SK-N-SH (cell line): ENCODE results near the gene SETD1B. TPM values are rescaled to one million over a fixed set of nuclear protein-coding genes. Genes with fewer than 3 reads are reported as not detected.

Source experiments
- CTCF ChIA-PET: fragments of 300-600, 350-600 bp; formaldehyde crosslinking; extraction: SDS; loops from one replicate; lab custom pipeline; 2021; lab: Yijun Ruan, JAX
- POLR2A ChIA-PET: fragments of 350-600 bp; sonication (Branson Sonifier 250); formaldehyde crosslinking; extraction: SDS; loops from one replicate; lab custom pipeline; 2020; ENCODE audit warnings: antibody characterized with exemption, inconsistent platforms; lab: Yijun Ruan, JAX
- DNase-seq: peaks from one replicate; pipeline ENCODE4 v3.0.0; 2012
- H2AFZ ChIP-seq: fragments of 200-600 bp; sonication (generic); 2 replicates; pipeline ENCODE4 v1.8.1; 2016; ENCODE audit warnings: antibody characterized with exemption, mild to moderate bottlenecking, low read depth
- H3F3A ChIP-seq: fragments of 200-600 bp; sonication (generic); replicated peaks from 2 replicates; pipeline ENCODE3; 2016; ENCODE audit warnings: antibody characterized with exemption, mild to moderate bottlenecking; ENCODE audit not compliant: insufficient read depth
- H3K27ac ChIP-seq, 2 experiments: fragments of 200-500 bp in 1 of 2; fragments of 200-600 bp in 1 of 2; sonication (Bioruptor generic) in 1 of 2; sonication (generic), shearing (Covaris generic) in 1 of 2; 2 replicates each; pipeline versions ENCODE4 v1.5.1 to v1.6.1; 2014 to 2016; ENCODE audit warnings: low read depth in 2 of 2, inconsistent platforms in 1 of 2, low read length in 1 of 2, mild to moderate bottlenecking in 1 of 2, mixed read lengths in 1 of 2
- H3K27me3 ChIP-seq: fragments of 200-600 bp; sonication (generic), shearing (Covaris generic); 2 replicates; pipeline ENCODE4 v1.6.1; 2016; ENCODE audit warnings: mixed run types; ENCODE audit not compliant: insufficient read depth
- H3K36me3 ChIP-seq, 2 experiments: fragments of 200-500 bp in 1 of 2; fragments of 200-600 bp in 1 of 2; sonication (Bioruptor generic) in 1 of 2; sonication (generic) in 1 of 2; replicated peaks in 1 of 2; 2 replicates each; pipeline versions ENCODE3 to v1.5.1; 2014 to 2016; ENCODE audit warnings: low read length in 1 of 2, mild to moderate bottlenecking in 1 of 2; ENCODE audit not compliant: insufficient read depth in 2 of 2, control insufficient read depth in 1 of 2
- H3K4me1 ChIP-seq, 2 experiments: fragments of 200-500 bp in 1 of 2; fragments of 200-600 bp in 1 of 2; sonication (Bioruptor generic) in 1 of 2; sonication (generic), shearing (Covaris generic) in 1 of 2; 2 replicates each; pipeline versions ENCODE4 v1.5.1 to v1.6.1; 2014 to 2016; ENCODE audit warnings: low read depth in 1 of 2, low read length in 1 of 2, mixed run types in 1 of 2; ENCODE audit not compliant: insufficient read depth in 2 of 2, control insufficient read depth in 1 of 2
- H3K4me2 ChIP-seq: fragments of 200-600 bp; sonication (generic), shearing (Covaris generic); 2 replicates; pipeline ENCODE4 v1.6.1; 2017; ENCODE audit warnings: mixed run types
- H3K4me3 ChIP-seq, 2 experiments: fragments of 200-500 bp in 1 of 2; fragments of 200-600 bp in 1 of 2; sonication (Bioruptor generic) in 1 of 2; sonication (generic), shearing (Covaris generic) in 1 of 2; 2 replicates each; pipeline versions ENCODE4 v1.5.1 to v1.8.1; 2014 to 2016; ENCODE audit warnings: low read depth in 2 of 2, inconsistent platforms in 1 of 2, low read length in 1 of 2, mild to moderate bottlenecking in 1 of 2, mixed read lengths in 1 of 2, moderate library complexity in 1 of 2
- H3K79me2 ChIP-seq: fragments of 200-600 bp; sonication (generic); 2 replicates; pipeline ENCODE4 v1.8.1; 2017; ENCODE audit warnings: mild to moderate bottlenecking; ENCODE audit not compliant: insufficient read depth
- H3K9ac ChIP-seq: fragments of 200-600 bp; sonication (generic); 2 replicates; pipeline ENCODE4 v1.6.1; 2017; ENCODE audit warnings: mixed run types
- H3K9me2 ChIP-seq: fragments of 200-600 bp; sonication (generic); 2 replicates; pipeline ENCODE4 v1.6.1; 2017; ENCODE audit warnings: mixed run types
- H3K9me3 ChIP-seq: fragments of 200-600 bp; sonication (generic); 2 replicates; pipeline ENCODE4 v1.6.1; 2017; ENCODE audit warnings: mixed run types, mild to moderate bottlenecking, moderate library complexity
- H4K20me1 ChIP-seq: fragments of 200-600 bp; sonication (generic); 2 replicates; pipeline ENCODE4 v1.6.1; 2017; ENCODE audit warnings: mild to moderate bottlenecking, mixed run types; ENCODE audit not compliant: insufficient read depth
- CHD2 ChIP-seq: fragments of 150-350 bp; IDR thresholded peaks from 2 replicates; pipeline ENCODE4 v1.6.1; 2018; ENCODE audit warnings: low read length; ENCODE audit not compliant: partially characterized antibody
- EP300 ChIP-seq, 2 experiments: IDR thresholded peaks; 2 replicates each; pipeline versions ENCODE4 v1.4.0 to v1.6.1; 2012; ENCODE audit warnings: borderline replicate concordance in 1 of 2, low read depth in 1 of 2, low read length in 1 of 2
- FOXJ3 ChIP-seq: sonication (generic); formaldehyde crosslinking; IDR thresholded peaks from 2 replicates; pipeline ENCODE4 v1.5.1; 2020; ENCODE audit warnings: mild to moderate bottlenecking, missing genetic modification reagents
- FOXM1 ChIP-seq: IDR thresholded peaks from 2 replicates; pipeline ENCODE4 v1.4.0; 2012; ENCODE audit warnings: low read depth, mild to moderate bottlenecking
- GATA2 ChIP-seq: sonication (generic); formaldehyde crosslinking; IDR thresholded peaks from 2 replicates; pipeline ENCODE4 v1.5.0; 2020; ENCODE audit warnings: mild to moderate bottlenecking, missing genetic modification reagents
- MAX ChIP-seq: IDR thresholded peaks from 2 replicates; pipeline ENCODE4 v1.4.0; 2012; ENCODE audit warnings: low read depth
- MXI1 ChIP-seq: IDR thresholded peaks from 2 replicates; pipeline ENCODE4 v1.6.1; 2012; ENCODE audit warnings: mild to moderate bottlenecking, low read depth, low read length, improper control_type of control experiment
- RAD21 ChIP-seq: IDR thresholded peaks from 2 replicates; pipeline ENCODE4 v1.6.1; 2012; ENCODE audit warnings: mild to moderate bottlenecking, low read length
- RXRA ChIP-seq: IDR thresholded peaks from 2 replicates; pipeline ENCODE4 v1.4.0; 2012; ENCODE audit warnings: low read depth, mild to moderate bottlenecking, borderline replicate concordance
- SIN3A ChIP-seq: IDR thresholded peaks from 2 replicates; pipeline ENCODE4 v1.6.1; 2012; ENCODE audit warnings: low read depth, mild to moderate bottlenecking, low read length, moderate library complexity, borderline replicate concordance
- SMC3 ChIP-seq: IDR thresholded peaks from 2 replicates; pipeline ENCODE4 v1.6.1; 2012; ENCODE audit warnings: low read depth, low read length, improper control_type of control experiment
- TCF12 ChIP-seq: IDR thresholded peaks from 2 replicates; pipeline ENCODE4 v1.4.0; 2012
- USF1 ChIP-seq: IDR thresholded peaks from 2 replicates; pipeline ENCODE4 v1.4.0; 2012; ENCODE audit warnings: low read depth, borderline replicate concordance
- WGBS: methylation state at CpG from one replicate; pipeline ENCODE4 v1.1.6; 2017; ENCODE audit warnings: low lambda C conversion rate; 5-methylcytosine and 5-hydroxymethylcytosine counted together
- polyA plus RNA-seq, 3 experiments: library from polyadenylated mRNA; depleted of rRNA; stranded (reverse); fragments of >200 nt; gene quantifications; 2 replicates each; pipeline ENCODE4 v1.2.3, GENCODE V29; 2012
- TF ChIP-seq, protein P1 (sequence below): fragments of 150-350 bp; IDR thresholded peaks from 2 replicates; pipeline ENCODE4 v1.6.1; 2016; ENCODE audit warnings: mild to moderate bottlenecking, low read depth, low read length
- TF ChIP-seq, protein P2 (sequence below): fragments of 200-600 bp; sonication (generic); IDR thresholded peaks from 2 replicates; pipeline ENCODE4 v1.6.1; 2017; ENCODE audit warnings: antibody characterized with exemption, mild to moderate bottlenecking, moderate library complexity
- TF ChIP-seq, protein P3 (sequence below): IDR thresholded peaks from 2 replicates; pipeline ENCODE4 v1.4.0; 2012; ENCODE audit warnings: low read depth, borderline replicate concordance

SETD1B gene
- polyA plus RNA-seq, 1 of the 3 experiments (the other 2 are of a cell fraction): 2.0 TPM

DNA sequence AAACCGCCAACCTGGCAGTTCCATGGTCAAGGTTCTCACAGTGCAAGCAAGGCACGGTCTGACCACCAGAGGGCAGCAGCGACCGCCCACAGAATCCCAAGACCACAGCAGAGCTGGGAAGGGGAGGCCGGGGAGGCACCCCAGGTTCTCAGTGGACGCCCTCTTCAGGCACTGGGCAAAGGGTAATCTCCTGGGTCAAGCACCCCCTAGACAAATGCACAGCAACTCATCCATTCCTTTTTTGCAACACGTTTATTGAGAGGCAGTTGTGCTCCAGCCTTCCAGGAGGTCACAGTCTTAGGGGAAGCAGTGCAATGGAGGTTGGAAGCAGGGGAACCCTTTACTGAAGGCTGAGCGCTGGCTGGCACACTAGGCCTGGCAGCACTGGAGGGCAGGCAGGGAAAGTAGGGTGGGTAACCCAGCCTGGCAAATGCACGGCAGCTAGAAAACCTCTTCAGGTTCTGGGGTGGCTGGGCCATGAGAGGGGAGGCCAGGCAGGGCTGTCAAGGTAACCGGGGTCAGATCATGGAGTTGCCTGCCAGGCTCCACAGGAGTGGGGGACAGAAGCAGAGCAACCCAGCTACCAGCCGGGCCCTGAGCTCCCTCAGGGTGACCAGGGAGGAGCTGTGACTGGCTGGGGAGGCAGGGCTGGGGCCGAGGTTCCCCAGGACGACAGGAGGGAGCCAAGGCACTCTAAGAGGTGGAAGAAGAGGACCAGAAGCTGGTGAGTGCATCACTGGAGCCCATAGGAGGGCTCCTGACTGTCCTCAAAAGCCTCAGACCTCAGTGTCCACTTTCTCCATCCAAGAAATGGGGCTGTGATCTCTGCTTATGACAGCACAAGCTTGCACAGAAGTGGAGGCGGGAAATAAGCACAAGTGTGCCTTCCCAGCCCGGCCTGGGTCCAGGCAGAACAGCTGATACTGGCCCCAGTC, 8.5 kb upstream of the SETD1B start:
- Histone ChIP-seq H3K27me3 (no peaks in the 10 kb centered on the region), H4K20me1 (no peaks in the 10 kb centered on the region; the same call in 1 of the 2 replicates), H3K9me3 (no peaks in the 10 kb centered on the region), H3K36me3 (peaks cover 8 to 11% of the 10 kb centered on the region in 2 experiments), H3K9me2 (no peaks in the 10 kb centered on the region)
- CTCF ChIA-PET: interaction anchor here (0.6 to 16.0 kb wide), 59 partner anchors 14 to 1176 kb away, joined by 3 to 675 read pairs (median 6); partner anchors contain the start of genes BCL7A, PSMD9, SETD1B and TMEM120B
- TF ChIP-seq GATA2 (CRISPR knock-in tag): no peak
- TF ChIP-seq, protein P1, sequence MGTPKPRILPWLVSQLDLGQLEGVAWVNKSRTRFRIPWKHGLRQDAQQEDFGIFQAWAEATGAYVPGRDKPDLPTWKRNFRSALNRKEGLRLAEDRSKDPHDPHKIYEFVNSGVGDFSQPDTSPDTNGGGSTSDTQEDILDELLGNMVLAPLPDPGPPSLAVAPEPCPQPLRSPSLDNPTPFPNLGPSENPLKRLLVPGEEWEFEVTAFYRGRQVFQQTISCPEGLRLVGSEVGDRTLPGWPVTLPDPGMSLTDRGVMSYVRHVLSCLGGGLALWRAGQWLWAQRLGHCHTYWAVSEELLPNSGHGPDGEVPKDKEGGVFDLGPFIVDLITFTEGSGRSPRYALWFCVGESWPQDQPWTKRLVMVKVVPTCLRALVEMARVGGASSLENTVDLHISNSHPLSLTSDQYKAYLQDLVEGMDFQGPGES: no peak
- TF ChIP-seq CHD2: no peak
- TF ChIP-seq, protein P2, sequence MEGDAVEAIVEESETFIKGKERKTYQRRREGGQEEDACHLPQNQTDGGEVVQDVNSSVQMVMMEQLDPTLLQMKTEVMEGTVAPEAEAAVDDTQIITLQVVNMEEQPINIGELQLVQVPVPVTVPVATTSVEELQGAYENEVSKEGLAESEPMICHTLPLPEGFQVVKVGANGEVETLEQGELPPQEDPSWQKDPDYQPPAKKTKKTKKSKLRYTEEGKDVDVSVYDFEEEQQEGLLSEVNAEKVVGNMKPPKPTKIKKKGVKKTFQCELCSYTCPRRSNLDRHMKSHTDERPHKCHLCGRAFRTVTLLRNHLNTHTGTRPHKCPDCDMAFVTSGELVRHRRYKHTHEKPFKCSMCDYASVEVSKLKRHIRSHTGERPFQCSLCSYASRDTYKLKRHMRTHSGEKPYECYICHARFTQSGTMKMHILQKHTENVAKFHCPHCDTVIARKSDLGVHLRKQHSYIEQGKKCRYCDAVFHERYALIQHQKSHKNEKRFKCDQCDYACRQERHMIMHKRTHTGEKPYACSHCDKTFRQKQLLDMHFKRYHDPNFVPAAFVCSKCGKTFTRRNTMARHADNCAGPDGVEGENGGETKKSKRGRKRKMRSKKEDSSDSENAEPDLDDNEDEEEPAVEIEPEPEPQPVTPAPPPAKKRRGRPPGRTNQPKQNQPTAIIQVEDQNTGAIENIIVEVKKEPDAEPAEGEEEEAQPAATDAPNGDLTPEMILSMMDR: peak; percentile 93
- no peak for TF ChIP-seq EP300 (IDR thresholded peaks at IDR 0.05; ENCODE audit: borderline replicate concordance in 1 of 2, low read depth in 1 of 2, low read length in 1 of 2)
- TF ChIP-seq MXI1: peak; percentile 40; the same call in 1 of the 2 replicates
- TF ChIP-seq RAD21: peak; percentile 93
- TF ChIP-seq FOXM1: no peak
- TF ChIP-seq USF1: no peak
- TF ChIP-seq, protein P3, sequence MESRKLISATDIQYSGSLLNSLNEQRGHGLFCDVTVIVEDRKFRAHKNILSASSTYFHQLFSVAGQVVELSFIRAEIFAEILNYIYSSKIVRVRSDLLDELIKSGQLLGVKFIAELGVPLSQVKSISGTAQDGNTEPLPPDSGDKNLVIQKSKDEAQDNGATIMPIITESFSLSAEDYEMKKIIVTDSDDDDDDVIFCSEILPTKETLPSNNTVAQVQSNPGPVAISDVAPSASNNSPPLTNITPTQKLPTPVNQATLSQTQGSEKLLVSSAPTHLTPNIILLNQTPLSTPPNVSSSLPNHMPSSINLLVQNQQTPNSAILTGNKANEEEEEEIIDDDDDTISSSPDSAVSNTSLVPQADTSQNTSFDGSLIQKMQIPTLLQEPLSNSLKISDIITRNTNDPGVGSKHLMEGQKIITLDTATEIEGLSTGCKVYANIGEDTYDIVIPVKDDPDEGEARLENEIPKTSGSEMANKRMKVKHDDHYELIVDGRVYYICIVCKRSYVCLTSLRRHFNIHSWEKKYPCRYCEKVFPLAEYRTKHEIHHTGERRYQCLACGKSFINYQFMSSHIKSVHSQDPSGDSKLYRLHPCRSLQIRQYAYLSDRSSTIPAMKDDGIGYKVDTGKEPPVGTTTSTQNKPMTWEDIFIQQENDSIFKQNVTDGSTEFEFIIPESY: no peak
- TF ChIP-seq TCF12: no peak
- TF ChIP-seq SIN3A: 0 out of 2 replicates have a peak, but pooled peaks have one; percentile 39
- TF ChIP-seq SMC3: peak; percentile 86
- no peak for TF ChIP-seq FOXJ3 (CRISPR knock-in tag)
- TF ChIP-seq MAX: peak; percentile 47; the same call in 1 of the 2 replicates
- TF ChIP-seq RXRA: no peak
- TF ChIP-seq, all 33 proteins: peak for 6
- Histone ChIP-seq H3K27ac (peak overlapping the region; percentile 82 to 99), H3K4me1 (peaks cover 40 to 67% of the 10 kb centered on the region in 2 experiments), H3K4me3 (peak overlapping the region in 1 of 2 experiments; percentile 61; a peak in 2 of 4 replicates), H2AFZ (no peak overlapping the region), H3K79me2 (peaks cover 43% of the 10 kb centered on the region), H3K9ac (peak overlapping the region; percentile 48; the same call in 1 of the 2 replicates), H3K4me2 (peak overlapping the region; percentile 94), H3F3A (peaks cover 43% of the 10 kb centered on the region)
- WGBS: 62% methylated on average over 5 of the region's 15 CpGs
- DNase-seq: peak; percentile 86
- POLR2A ChIA-PET: interaction anchor here (1.0 to 7.0 kb wide), 8 partner anchors 8 to 93 kb away, joined by 3 to 79 read pairs (median 8); partner anchors contain the start of genes PSMD9, SETD1B and TMEM120B
